ENCODE results near the gene SH2B2. TPM values are rescaled to one million over a fixed set of nuclear protein-coding genes. Genes with fewer than 3 reads are reported as not detected.
A peak's percentile ranks its signal among the peaks of the same experiment; 100 is the strongest.

Gene SH2B2
- total and polyA plus RNA-seq, 7 experiments from 2014 or later, result 0.25 to 10.9 (median 1.1) TPM

GRCh38 chr7:102291056-102291915 lies 4.6 kb downstream of the SH2B2 start:
- intact Hi-C loops (cut with micrococcal nuclease), result no loop called here
- ChIA-PET POLR2A (interaction anchor here (0.6 kb wide), 2 partner anchors 97 to 98 kb away, joined by 3 to 5 read pairs; no protein-coding TSS in a partner anchor), CTCF (interaction anchor here (0.5 kb wide), 1 partner anchor 607 kb away, joined by 3 read pairs; no protein-coding TSS in a partner anchor)
- Histone ChIP-seq H3K9me3 (ENCODE audit: control insufficient read depth in 2 of 3, low read length in 3 of 3) (no peaks in the 10 kb centered on the region), H3K27ac (ENCODE audit: low read depth, low read length) (no peak overlapping the region), H3K36me3 (ENCODE audit: control insufficient read depth in 2 of 3, insufficient read depth in 3 of 3, low read length in 3 of 3) (no peaks in the 10 kb centered on the region), H3K4me1 (ENCODE audit: control insufficient read depth in 2 of 2, insufficient read depth in 2 of 2, low read length in 2 of 2) (peaks cover 11 to 13% of the 10 kb centered on the region in 2 donors), H3K27me3 (ENCODE audit: control insufficient read depth in 2 of 2, insufficient read depth in 2 of 2, low read length in 2 of 2) (no peaks in the 10 kb centered on the region), H3K4me3 (ENCODE audit: low read length) (no peak overlapping the region)
- peak overlapping the region in 2 of 9 donors; percentile 14 for H3K27ac Mint-ChIP-seq
- no peaks in the 10 kb centered on the region for H3K36me3 Mint-ChIP-seq
- H3K9me3 Mint-ChIP-seq, result no peaks in the 10 kb centered on the region
- peak in 5 of 9 donors; percentile 23 to 51 (median 37) for DNase-seq
- peaks cover 0 to 5% (median 0%) of the 10 kb centered on the region in 5 donors for H3K27me3 Mint-ChIP-seq
- peaks cover 9 to 29% (median 23%) of the 10 kb centered on the region in 7 donors for H3K4me1 Mint-ChIP-seq
- H3K4me3 Mint-ChIP-seq, result peak overlapping the region in 8 of 10 donors; percentile 24 to 82 (median 45)
- ATAC-seq, result peak; percentile 51

- Histone ChIP-seq H3K9me3 (ENCODE audit: control insufficient read depth in 2 of 3, low read length in 3 of 3) (no peaks in the 10 kb centered on the region), H3K4me3 (ENCODE audit: low read length) (no peak overlapping the region), H3K27me3 (ENCODE audit: control insufficient read depth in 2 of 2, insufficient read depth in 2 of 2, low read length in 2 of 2) (no peaks in the 10 kb centered on the region), H3K27ac (ENCODE audit: low read depth, low read length) (no peak overlapping the region), H3K4me1 (ENCODE audit: control insufficient read depth in 2 of 2, insufficient read depth in 2 of 2, low read length in 2 of 2) (peaks cover 11 to 13% of the 10 kb centered on the region in 2 donors), H3K36me3 (ENCODE audit: control insufficient read depth in 2 of 3, insufficient read depth in 3 of 3, low read length in 3 of 3) (no peaks in the 10 kb centered on the region)
- peaks cover 0 to 5% (median 0%) of the 10 kb centered on the region in 5 donors for H3K27me3 Mint-ChIP-seq
- peak overlapping the region in 7 of 10 donors; percentile 24 to 82 (median 41) for H3K4me3 Mint-ChIP-seq
- CTCF ChIA-PET, result no interaction called here
- DNase-seq (no peak), ATAC-seq (no peak)
- intact Hi-C loops (cut with micrococcal nuclease), result no loop called here
- POLR2A ChIA-PET, result interaction anchor here (0.6 kb wide), 1 partner anchor 97 kb away, joined by 3 read pairs; no protein-coding TSS in a partner anchor
- no peaks in the 10 kb centered on the region for H3K9me3 Mint-ChIP-seq
- H3K27ac Mint-ChIP-seq, result peak overlapping the region in 1 of 9 donors; percentile 14
- H3K4me1 Mint-ChIP-seq, result peaks cover 9 to 31% (median 23%) of the 10 kb centered on the region in 7 donors
- H3K36me3 Mint-ChIP-seq, result no peaks in the 10 kb centered on the region
Observed at GRCh38 chr7:102291916-102292267, 5.2 kb downstream of the SH2B2 start.

- Histone ChIP-seq H3K4me3 (ENCODE audit: low read length) (no peak overlapping the region), H3K9me3 (ENCODE audit: control insufficient read depth in 2 of 3, low read length in 3 of 3) (no peaks in the 10 kb centered on the region), H3K27ac (ENCODE audit: low read depth, low read length) (no peak overlapping the region), H3K36me3 (ENCODE audit: control insufficient read depth in 2 of 3, insufficient read depth in 3 of 3, low read length in 3 of 3) (no peaks in the 10 kb centered on the region), H3K4me1 (ENCODE audit: control insufficient read depth in 2 of 2, insufficient read depth in 2 of 2, low read length in 2 of 2) (peaks cover 2 to 7% of the 10 kb centered on the region in 2 donors), H3K27me3 (ENCODE audit: control insufficient read depth in 2 of 2, insufficient read depth in 2 of 2, low read length in 2 of 2) (no peaks in the 10 kb centered on the region)
- peaks cover 9 to 31% (median 22%) of the 10 kb centered on the region in 7 donors for H3K4me1 Mint-ChIP-seq
- DNase-seq (no peak), ATAC-seq (no peak)
- no peaks in the 10 kb centered on the region for H3K9me3 Mint-ChIP-seq
- POLR2A ChIA-PET, result no interaction called here
- H3K4me3 Mint-ChIP-seq, result no peak overlapping the region
- no peaks in the 10 kb centered on the region for H3K36me3 Mint-ChIP-seq
- H3K27me3 Mint-ChIP-seq, result peaks cover 0 to 5% (median 0%) of the 10 kb centered on the region in 5 donors
- CTCF ChIA-PET, result no interaction called here
- no peak overlapping the region for H3K27ac Mint-ChIP-seq
- intact Hi-C loops (cut with micrococcal nuclease), result no loop called here
Observed at GRCh38 chr7:102292813-102293798, 6.4 kb downstream of the SH2B2 start.

GRCh38 chr7:102294589-102294988 lies 7.9 kb downstream of the SH2B2 start:
- Mint-ChIP-seq H3K4me1 (peaks cover 9 to 18% (median 10%) of the 10 kb centered on the region in 7 donors), H3K27me3 (peaks cover 0 to 3% (median 0%) of the 10 kb centered on the region in 5 donors), H3K27ac (no peak overlapping the region), H3K36me3 (no peaks in the 10 kb centered on the region), H3K4me3 (no peak overlapping the region), H3K9me3 (no peaks in the 10 kb centered on the region)
- DNase-seq (no peak), ATAC-seq (no peak)
- intact Hi-C loops (cut with micrococcal nuclease), result no loop called here
- H3K27me3 ChIP-seq (ENCODE audit: control insufficient read depth in 2 of 2, insufficient read depth in 2 of 2, low read length in 2 of 2), result no peaks in the 10 kb centered on the region
- H3K36me3 ChIP-seq (ENCODE audit: control insufficient read depth in 2 of 3, insufficient read depth in 3 of 3, low read length in 3 of 3), result no peaks in the 10 kb centered on the region
- ChIA-PET CTCF (no interaction called here), POLR2A (no interaction called here)
- no peaks in the 10 kb centered on the region for H3K9me3 ChIP-seq (ENCODE audit: control insufficient read depth in 2 of 3, low read length in 3 of 3)
- no peak overlapping the region for H3K4me3 ChIP-seq (ENCODE audit: low read length)
- no peak overlapping the region for H3K27ac ChIP-seq (ENCODE audit: low read depth, low read length)
- peaks cover 0 to 4% of the 10 kb centered on the region in 2 donors for H3K4me1 ChIP-seq (ENCODE audit: control insufficient read depth in 2 of 2, insufficient read depth in 2 of 2, low read length in 2 of 2)

GRCh38 chr7:102295346-102296178 lies 8.9 kb downstream of the SH2B2 start:
- Mint-ChIP-seq H3K27me3 (peaks cover 0 to 3% (median 0%) of the 10 kb centered on the region in 5 donors), H3K9me3 (no peaks in the 10 kb centered on the region), H3K27ac (peak overlapping the region in 1 of 9 donors; percentile 67), H3K4me3 (peak overlapping the region in 1 of 10 donors; percentile 45), H3K36me3 (no peaks in the 10 kb centered on the region), H3K4me1 (peaks cover 9 to 17% (median 10%) of the 10 kb centered on the region in 7 donors)
- H3K4me1 ChIP-seq (ENCODE audit: control insufficient read depth in 2 of 2, insufficient read depth in 2 of 2, low read length in 2 of 2), result peaks cover 0 to 4% of the 10 kb centered on the region in 2 donors
- ATAC-seq, result no peak
- ChIA-PET POLR2A (no interaction called here), CTCF (no interaction called here)
- no peaks in the 10 kb centered on the region for H3K36me3 ChIP-seq (ENCODE audit: control insufficient read depth in 2 of 3, insufficient read depth in 3 of 3, low read length in 3 of 3)
- H3K4me3 ChIP-seq (ENCODE audit: low read length), result no peak overlapping the region
- intact Hi-C loops (cut with micrococcal nuclease), result no loop called here
- no peak overlapping the region for H3K27ac ChIP-seq (ENCODE audit: low read depth, low read length)
- H3K9me3 ChIP-seq (ENCODE audit: control insufficient read depth in 2 of 3, low read length in 3 of 3), result no peaks in the 10 kb centered on the region
- DNase-seq, result no peak
- H3K27me3 ChIP-seq (ENCODE audit: control insufficient read depth in 2 of 2, insufficient read depth in 2 of 2, low read length in 2 of 2), result no peaks in the 10 kb centered on the region

GRCh38 chr7:102296179-102296438 lies 9.4 kb downstream of the SH2B2 start:
- DNase-seq, result no peak
- H3K27me3 ChIP-seq (ENCODE audit: control insufficient read depth in 2 of 2, insufficient read depth in 2 of 2, low read length in 2 of 2), result no peaks in the 10 kb centered on the region
- no peak overlapping the region for H3K27ac ChIP-seq (ENCODE audit: low read depth, low read length)
- H3K9me3 ChIP-seq (ENCODE audit: control insufficient read depth in 2 of 3, low read length in 3 of 3), result no peaks in the 10 kb centered on the region
- no peak overlapping the region for H3K4me3 ChIP-seq (ENCODE audit: low read length)
- H3K4me1 ChIP-seq (ENCODE audit: control insufficient read depth in 2 of 2, insufficient read depth in 2 of 2, low read length in 2 of 2), result peaks cover 0 to 4% of the 10 kb centered on the region in 2 donors
- Mint-ChIP-seq H3K4me3 (no peak overlapping the region), H3K36me3 (no peaks in the 10 kb centered on the region), H3K27ac (no peak overlapping the region), H3K27me3 (peaks cover 0 to 3% (median 0%) of the 10 kb centered on the region in 5 donors), H3K4me1 (peaks cover 8 to 17% (median 10%) of the 10 kb centered on the region in 7 donors), H3K9me3 (no peaks in the 10 kb centered on the region)
- ChIA-PET POLR2A (no interaction called here), CTCF (no interaction called here)
- no peaks in the 10 kb centered on the region for H3K36me3 ChIP-seq (ENCODE audit: control insufficient read depth in 2 of 3, insufficient read depth in 3 of 3, low read length in 3 of 3)
- intact Hi-C loops (cut with micrococcal nuclease), result no loop called here
- ATAC-seq, result no peak

Measured in naive thymus-derived CD4-positive, alpha-beta T cell (primary cell).